ENCODE measurements around the gene SLC16A8.
"Not testable (repeated sequence)": the region's sequence is repeated elsewhere in the genome, so short reads cannot be mapped to it uniquely, and the experiment has no call there.

The SLC16A8 gene

GRCh38 chr22:38043151-38044039 is 40.6 kb downstream of the SLC16A8 start:
- DNase-seq (ENCODE audit: low read depth): no peak

GRCh38 chr22:38042488-38042790 is 41.5 kb downstream of the SLC16A8 start:
- no peak for DNase-seq (ENCODE audit: low read depth)

GRCh38 chr22:38041760-38042487 is 42.1 kb downstream of the SLC16A8 start:
- no peak for DNase-seq (ENCODE audit: low read depth)

GRCh38 chr22:38040953-38041759 is 42.8 kb downstream of the SLC16A8 start:
- no peak for DNase-seq (ENCODE audit: low read depth)

- DNase-seq (ENCODE audit: low read depth): no peak
Measured at GRCh38 chr22:38038890-38039812, 44.8 kb downstream of the SLC16A8 start.

- no peak for DNase-seq (ENCODE audit: low read depth)
Measured at GRCh38 chr22:38038426-38038825, 45.6 kb downstream of the SLC16A8 start.

- DNase-seq (ENCODE audit: low read depth): not testable (repeated sequence)
Measured at GRCh38 chr22:38037367-38038150, 46.4 kb downstream of the SLC16A8 start.

- no peak for DNase-seq (ENCODE audit: low read depth)
Measured at GRCh38 chr22:38036392-38037062, 47.5 kb downstream of the SLC16A8 start.

GRCh38 chr22:38035530-38035885 is 48.5 kb downstream of the SLC16A8 start:
- DNase-seq (ENCODE audit: low read depth): no peak

- no peak for DNase-seq (ENCODE audit: low read depth)
Measured at GRCh38 chr22:38034884-38035529, 49.0 kb downstream of the SLC16A8 start.

GRCh38 chr22:38034278-38034882 is 49.6 kb downstream of the SLC16A8 start:
- DNase-seq (ENCODE audit: low read depth): no peak

GRCh38 chr22:38033522-38034277 is 50.3 kb downstream of the SLC16A8 start:
- no peak for DNase-seq (ENCODE audit: low read depth)

- DNase-seq (ENCODE audit: low read depth): no peak
Measured at GRCh38 chr22:38032681-38033521, 51.1 kb downstream of the SLC16A8 start.

- DNase-seq (ENCODE audit: low read depth): no peak
Measured at GRCh38 chr22:38031491-38031890, 52.5 kb downstream of the SLC16A8 start.

- no peak for DNase-seq (ENCODE audit: low read depth)
Measured at GRCh38 chr22:38030311-38031133, 53.5 kb downstream of the SLC16A8 start.

- no peak for DNase-seq (ENCODE audit: low read depth)
Measured at GRCh38 chr22:38029901-38030300, 54.1 kb downstream of the SLC16A8 start.

GRCh38 chr22:38029370-38029769 is 54.6 kb downstream of the SLC16A8 start:
- no peak for DNase-seq (ENCODE audit: low read depth)

All from stimulated activated CD8-positive, alpha-beta memory T cell treated with anti-CD3 and anti-CD28 coated beads, Interleukin-15, amount 100 ng/mL, for 24 hours (primary cell).